Endothelial cell of umbilical vein (primary cell): ENCODE measurements around the gene PLEKHB1. TPM values are rescaled to one million over a fixed set of nuclear protein-coding genes. Genes with fewer than 3 reads are reported as not detected.
"Not testable (repeated sequence)": the region's sequence is repeated elsewhere in the genome, so short reads cannot be mapped to it uniquely, and the experiment has no call there.

Experiments used
- BruUV-seq: library from RNA; stranded (reverse); fragments of 400-500 nt; replicated peaks from 2 replicates; lab custom pipeline; 2021; lab: Mats Ljungman, UMichigan
- CTCF ChIA-PET: fragments of 300-600, 350-600 bp; sonication (Branson Sonifier 250); formaldehyde crosslinking; loops from one replicate; lab custom pipeline; 2021; ENCODE audit warnings: antibody characterized with exemption, inconsistent platforms; lab: Charles Lee
- POLR2A ChIA-PET: fragments of 300-600, 350-600 bp; sonication (Branson Sonifier 250); formaldehyde crosslinking; loops from one replicate; lab custom pipeline; 2021; ENCODE audit warnings: antibody characterized with exemption, inconsistent platforms; lab: Charles Lee
- DNase-seq: peaks from one replicate; pipeline ENCODE4 v3.0.0-alpha.2; 2011; ENCODE audit warnings: low read depth, low spot score
- FAIRE-seq: peaks from 2 replicates; lab custom pipeline; 2011; peaks lifted over from hg19 to GRCh38; lab: Jason Lieb, UNC
- H2AFZ ChIP-seq: 2 replicates; pipeline ENCODE4 v1.6.0; 2012; ENCODE audit warnings: low read depth, low read length, control low read depth, inconsistent platforms
- H3K27ac ChIP-seq: 2 replicates; pipeline ENCODE4 v1.5.1; 2011; ENCODE audit warnings: low read depth, mild to moderate bottlenecking, control low read depth, low read length, moderate library complexity; ENCODE audit not compliant: insufficient read depth
- H3K27me3 ChIP-seq, 2 experiments: 2 replicates each; pipeline versions ENCODE4 v1.6.0 to v1.6.1; 2011; ENCODE audit warnings: low read length in 2 of 2, mixed read lengths in 1 of 2; ENCODE audit not compliant: control insufficient read depth in 2 of 2, insufficient read depth in 2 of 2
- H3K36me3 ChIP-seq, 2 experiments: 2 replicates in 1 of 2; 3 replicates in 1 of 2; pipeline ENCODE4 v1.5.1; 2011; ENCODE audit warnings: low read length in 2 of 2, mild to moderate bottlenecking in 1 of 2, moderate library complexity in 1 of 2; ENCODE audit not compliant: control insufficient read depth in 2 of 2, insufficient read depth in 2 of 2; ENCODE audit errors: extremely low read depth in 1 of 2
- H3K4me1 ChIP-seq: 3 replicates; pipeline ENCODE4 v1.5.1; 2011; ENCODE audit warnings: mild to moderate bottlenecking, low read length; ENCODE audit not compliant: control insufficient read depth, insufficient read depth; ENCODE audit errors: extremely low read depth
- H3K4me2 ChIP-seq: 2 replicates; pipeline ENCODE4 v1.6.1; 2011; ENCODE audit warnings: low read length, control low read depth, mixed read lengths; ENCODE audit not compliant: insufficient read depth
- H3K4me3 ChIP-seq, 3 experiments: fragments of 200-600 bp in 1 of 3; sonication (generic), shearing (Covaris generic) in 1 of 3; replicated peaks in 1 of 3; 2 replicates each; pipeline ENCODE4 v1.5.1; 2011 to 2016; ENCODE audit warnings: control low read depth in 3 of 3, low read length in 3 of 3, mild to moderate bottlenecking in 2 of 3, inconsistent platforms in 1 of 3, low read depth in 1 of 3, moderate library complexity in 1 of 3; ENCODE audit not compliant: insufficient read depth in 1 of 3
- H3K79me2 ChIP-seq: 2 replicates; pipeline ENCODE4 v1.6.0; 2012; ENCODE audit warnings: low read length, inconsistent platforms; ENCODE audit not compliant: control insufficient read depth, insufficient read depth
- H3K9ac ChIP-seq: replicated peaks from 2 replicates; pipeline ENCODE3; 2011; ENCODE audit warnings: low read length, control low read depth; ENCODE audit not compliant: insufficient read depth; ENCODE audit errors: extremely low read depth
- H3K9me1 ChIP-seq: replicated peaks from 3 replicates; pipeline ENCODE4 v1.6.0; 2011; ENCODE audit warnings: mild to moderate bottlenecking, low read length; ENCODE audit not compliant: control insufficient read depth, insufficient read depth; ENCODE audit errors: extremely low read depth
- H3K9me3 ChIP-seq: replicated peaks from 2 replicates; pipeline ENCODE4 v1.5.1; 2012; ENCODE audit warnings: low read length, inconsistent platforms; ENCODE audit not compliant: control insufficient read depth, insufficient read depth
- H4K20me1 ChIP-seq: replicated peaks from 2 replicates; pipeline ENCODE3; 2011; ENCODE audit warnings: mild to moderate bottlenecking, low read length; ENCODE audit not compliant: control insufficient read depth, insufficient read depth; ENCODE audit errors: extremely low read depth
- EZH2 ChIP-seq: IDR thresholded peaks from 2 replicates; pipeline ENCODE4 v1.6.1; 2012; ENCODE audit warnings: borderline replicate concordance, low read depth, mild to moderate bottlenecking, moderate library complexity, low read length, inconsistent platforms; ENCODE audit not compliant: severe bottlenecking
- FOS ChIP-seq: IDR thresholded peaks from 2 replicates; pipeline ENCODE4 v1.6.1; 2011; ENCODE audit warnings: mild to moderate bottlenecking, low read length, moderate library complexity, borderline replicate concordance; ENCODE audit not compliant: insufficient read depth
- GATA2 ChIP-seq: IDR thresholded peaks from 2 replicates; pipeline ENCODE4 v1.7.0; 2011; ENCODE audit warnings: low read depth, mild to moderate bottlenecking, moderate library complexity, mixed read lengths, low read length; ENCODE audit not compliant: insufficient read length, insufficient read depth
- JUN ChIP-seq: IDR thresholded peaks from 2 replicates; pipeline ENCODE4 v1.6.1; 2011; ENCODE audit warnings: borderline replicate concordance, low read depth; ENCODE audit not compliant: insufficient read length, insufficient read depth
- MYC ChIP-seq: IDR thresholded peaks from one replicate; pipeline ENCODE4 v1.6.1; 2011; ENCODE audit warnings: mild to moderate bottlenecking, low read depth, low read length
- POLR2A ChIP-seq: IDR thresholded peaks from 2 replicates; pipeline ENCODE4 v1.6.1; 2012; ENCODE audit warnings: low read depth, mild to moderate bottlenecking, control low read depth, low read length
- POLR2AphosphoS5 ChIP-seq: IDR thresholded peaks from 2 replicates; pipeline ENCODE4 v1.6.1; 2012; ENCODE audit warnings: low read depth, mild to moderate bottlenecking, control low read depth, low read length, moderate library complexity; ENCODE audit not compliant: insufficient read depth
- dilution Hi-C: fragments of 300-500 bp; cut with MboI; formaldehyde crosslinking; loops from one replicate; pipeline ENCODE4 v1.15.0; 2019; ENCODE audit warnings: low sequenced_read_pairs; ENCODE audit not compliant: extremely low pct_ligation_motif_present
- intact Hi-C: fragments of 100-400 bp; cut with micrococcal nuclease; formaldehyde crosslinking; loops from one replicate; pipeline ENCODE4 v1.10.0; 2022
- polyA plus RNA-seq, 4 experiments: library from polyadenylated mRNA; depleted of rRNA in 3 of 4; stranded (reverse) in 3 of 4; unstranded in 1 of 4; fragments of >200 nt; gene quantifications; 2 replicates each; pipeline versions ENCODE4 v1.2.1 to v1.2.3, GENCODE V29; 2011 to 2012; ENCODE audit warnings: missing spikeins in 1 of 4
- total RNA-seq: library from RNA; stranded (reverse); gene quantifications from 2 replicates; pipeline ENCODE4 v1.2.3, GENCODE V29; 2021
- TF ChIP-seq, protein P1 (sequence below): IDR thresholded peaks from 2 replicates; pipeline ENCODE4 v1.6.1; 2011; ENCODE audit not compliant: insufficient read depth, insufficient read length
- TF ChIP-seq, protein P2 (sequence below), 2 donors: IDR thresholded peaks; 1 replicate in 1 of 2; 2 replicates in 1 of 2; pipeline ENCODE4 v1.5.1; 2011; ENCODE audit warnings: low read length in 2 of 2, mild to moderate bottlenecking in 2 of 2, moderate library complexity in 2 of 2, control low read depth in 1 of 2, inconsistent platforms in 1 of 2, low read depth in 1 of 2; ENCODE audit not compliant: insufficient read depth in 1 of 2; ENCODE audit errors: extremely low read depth in 1 of 2

Gene PLEKHB1
- total and polyA plus RNA-seq, 2 donors (not counting 3 experiments of a cell fraction or from before 2014, with no cell fraction given), result 0.75 to 0.99 TPM

DNA sequence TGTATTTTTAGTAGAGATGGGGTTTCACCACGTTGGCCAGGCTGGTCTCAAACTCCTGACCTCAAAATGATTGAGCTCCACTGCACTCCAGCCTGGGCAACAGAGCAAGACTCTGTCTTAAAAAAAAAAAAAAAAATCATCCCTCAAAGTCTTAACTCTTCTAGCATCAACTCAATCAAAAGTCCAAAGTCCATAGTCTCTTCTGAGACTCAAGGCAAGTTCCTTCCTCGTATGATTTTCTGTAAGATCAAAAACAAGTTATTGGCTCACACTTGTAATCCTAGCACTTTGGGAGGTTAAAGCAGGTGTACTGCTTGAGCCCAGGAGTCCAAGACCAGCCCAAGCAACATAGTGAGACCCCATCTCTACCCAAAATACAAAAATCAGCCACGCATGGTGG is 24.4 kb downstream of the PLEKHB1 start:
- no peaks in the 10 kb centered on the region for H3K4me1 ChIP-seq
- no peaks in the 10 kb centered on the region for H3K79me2 ChIP-seq
- no peaks in the 10 kb centered on the region for H3K9me3 ChIP-seq
- no peaks in the 10 kb centered on the region for H4K20me1 ChIP-seq
- H3K9ac ChIP-seq, result no peak overlapping the region
- no peak overlapping the region for H2AFZ ChIP-seq
- no peak overlapping the region for H3K4me3 ChIP-seq
- H3K36me3 ChIP-seq, result no peaks in the 10 kb centered on the region
- POLR2A ChIA-PET, result no interaction called here
- dilution Hi-C loops, result no loop called here
- CTCF ChIA-PET, result interaction anchor here (0.7 to 1.3 kb wide), 2 partner anchors 8 to 45 kb away, joined by 3 to 4 read pairs; no protein-coding TSS in a partner anchor
- intact Hi-C loops, result no loop called here
- FAIRE-seq (no peak), DNase-seq (no peak)
- no peak overlapping the region for H3K27ac ChIP-seq
- H3K9me1 ChIP-seq, result no peaks in the 10 kb centered on the region
- TF ChIP-seq MYC, result no peak
- no peak overlapping the region for H3K4me2 ChIP-seq
- no TSS peak for BruUV-seq
- H3K27me3 ChIP-seq, result no peaks in the 10 kb centered on the region

DNA sequence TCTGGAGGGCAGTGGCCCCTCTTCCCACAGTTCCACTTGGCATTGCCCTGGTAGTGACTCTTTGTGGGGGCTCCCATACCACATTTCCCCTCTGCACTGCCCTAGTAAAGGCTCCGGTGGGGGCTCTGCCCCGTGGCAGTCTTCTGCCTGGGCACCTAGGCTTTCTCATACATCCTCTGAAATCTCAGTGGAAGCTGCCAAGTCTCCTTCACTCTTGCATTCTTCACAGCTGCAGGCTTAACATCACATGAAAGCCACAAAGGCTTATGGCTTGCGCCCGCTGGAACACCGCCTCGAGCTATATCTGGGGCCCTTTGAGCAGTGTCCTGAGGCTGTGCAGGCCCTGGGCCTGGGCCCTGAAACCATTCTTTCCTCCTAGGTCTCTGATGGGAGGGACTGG is 25.3 kb downstream of the PLEKHB1 start:
- TF ChIP-seq JUN (no peak), MYC (no peak), POLR2A (no peak), GATA2 (no peak), POLR2AphosphoS5 (no peak), FOS (no peak), EZH2 (no peak)
- TF ChIP-seq, protein P1, sequence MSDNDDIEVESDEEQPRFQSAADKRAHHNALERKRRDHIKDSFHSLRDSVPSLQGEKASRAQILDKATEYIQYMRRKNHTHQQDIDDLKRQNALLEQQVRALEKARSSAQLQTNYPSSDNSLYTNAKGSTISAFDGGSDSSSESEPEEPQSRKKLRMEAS, result no peak
- TF ChIP-seq, protein P2, sequence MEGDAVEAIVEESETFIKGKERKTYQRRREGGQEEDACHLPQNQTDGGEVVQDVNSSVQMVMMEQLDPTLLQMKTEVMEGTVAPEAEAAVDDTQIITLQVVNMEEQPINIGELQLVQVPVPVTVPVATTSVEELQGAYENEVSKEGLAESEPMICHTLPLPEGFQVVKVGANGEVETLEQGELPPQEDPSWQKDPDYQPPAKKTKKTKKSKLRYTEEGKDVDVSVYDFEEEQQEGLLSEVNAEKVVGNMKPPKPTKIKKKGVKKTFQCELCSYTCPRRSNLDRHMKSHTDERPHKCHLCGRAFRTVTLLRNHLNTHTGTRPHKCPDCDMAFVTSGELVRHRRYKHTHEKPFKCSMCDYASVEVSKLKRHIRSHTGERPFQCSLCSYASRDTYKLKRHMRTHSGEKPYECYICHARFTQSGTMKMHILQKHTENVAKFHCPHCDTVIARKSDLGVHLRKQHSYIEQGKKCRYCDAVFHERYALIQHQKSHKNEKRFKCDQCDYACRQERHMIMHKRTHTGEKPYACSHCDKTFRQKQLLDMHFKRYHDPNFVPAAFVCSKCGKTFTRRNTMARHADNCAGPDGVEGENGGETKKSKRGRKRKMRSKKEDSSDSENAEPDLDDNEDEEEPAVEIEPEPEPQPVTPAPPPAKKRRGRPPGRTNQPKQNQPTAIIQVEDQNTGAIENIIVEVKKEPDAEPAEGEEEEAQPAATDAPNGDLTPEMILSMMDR (IDR thresholded peaks at IDR 0.05; ENCODE audit: extremely low read depth in 1 of 2, insufficient read depth in 1 of 2, low read depth in 1 of 2, low read length in 2 of 2), result no peak
- Histone ChIP-seq H3K9me1 (no peaks in the 10 kb centered on the region), H3K9ac (no peak overlapping the region), H3K4me1 (no peaks in the 10 kb centered on the region), H3K9me3 (no peaks in the 10 kb centered on the region), H3K4me2 (no peak overlapping the region), H3K27ac (no peak overlapping the region), H2AFZ (no peak overlapping the region), H3K79me2 (no peaks in the 10 kb centered on the region), H3K36me3 (no peaks in the 10 kb centered on the region), H3K4me3 (no peak overlapping the region), H4K20me1 (no peaks in the 10 kb centered on the region), H3K27me3 (no peaks in the 10 kb centered on the region)
- DNase-seq, result no peak
- POLR2A ChIA-PET, result no interaction called here
- CTCF ChIA-PET, result interaction anchor here (1.0 to 1.6 kb wide), 3 partner anchors 9 to 46 kb away, joined by 4 to 5 read pairs (median 4); no protein-coding TSS in a partner anchor
- dilution Hi-C loops (no loop called here), intact Hi-C loops (no loop called here)
- no peak for FAIRE-seq
- BruUV-seq, result no TSS peak

DNA sequence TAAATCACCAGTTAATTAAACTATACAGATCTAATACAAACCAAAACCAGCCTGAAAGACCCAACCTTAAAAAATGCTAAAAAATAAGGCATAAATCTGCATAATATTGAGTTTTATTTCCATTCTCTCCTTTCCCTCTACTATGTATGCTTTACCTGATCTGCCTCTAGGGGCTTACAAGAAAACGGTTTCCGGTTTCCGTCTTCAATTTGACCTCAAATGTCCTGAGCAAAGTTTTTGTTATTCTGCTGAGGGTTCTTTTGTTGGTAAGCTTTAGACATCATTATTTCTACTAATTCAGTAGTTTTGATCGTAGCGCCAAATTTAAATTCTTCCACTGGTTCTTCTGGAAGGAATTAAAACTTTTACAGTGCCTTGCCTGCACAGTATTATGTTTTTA is 30.2 kb downstream of the PLEKHB1 start:
- H3K4me3 ChIP-seq, H3K27ac ChIP-seq, H3K4me1 ChIP-seq, FAIRE-seq, dilution Hi-C loops, H3K9me1 ChIP-seq, H3K9ac ChIP-seq, DNase-seq, intact Hi-C loops, H3K27me3 ChIP-seq, BruUV-seq, H3K4me2 ChIP-seq, H4K20me1 ChIP-seq, CTCF ChIA-PET, H3K79me2 ChIP-seq, POLR2A ChIA-PET, H3K9me3 ChIP-seq, H3K36me3 ChIP-seq, H2AFZ ChIP-seq: not testable (repeated sequence)
